Activated CD4-positive, alpha-beta T cell treated with anti-CD3 and anti-CD28 coated beads for 36 hours (primary cell): Measurements from ENCODE around the gene LRRC72. TPM values are rescaled to one million over a fixed set of nuclear protein-coding genes. Genes with fewer than 3 reads are reported as not detected.

Source experiments
- ATAC-seq: fragments of 200-7000 bp; cut with Tn5 transposase; one replicate; pipeline ENCODE4 v1.10.0; 2021; ENCODE audit warnings: mild to moderate bottlenecking, moderate library complexity
- CTCF ChIA-PET: fragments of 350-600 bp; sonication (Branson Sonifier 250); formaldehyde crosslinking; loops from one replicate; lab custom pipeline; 2021; ENCODE audit warnings: antibody characterized with exemption; lab: Charles Lee
- POLR2A ChIA-PET: fragments of 350-600 bp; sonication (Branson Sonifier 250); formaldehyde crosslinking; loops from one replicate; lab custom pipeline; 2021; ENCODE audit warnings: antibody characterized with exemption, inconsistent platforms; lab: Charles Lee
- DNase-seq: peaks from one replicate; pipeline ENCODE4 v3.0.0-alpha.2; 2020
- H3K27ac Mint-ChIP-seq: one replicate; pipeline ENCODE4 v1.8.0; 2021; ENCODE audit warnings: mixed read lengths
- H3K27me3 Mint-ChIP-seq: one replicate; pipeline ENCODE4 v1.8.0; 2021; ENCODE audit warnings: mixed read lengths
- H3K36me3 Mint-ChIP-seq: one replicate; pipeline ENCODE4 v1.8.0; 2021; ENCODE audit warnings: low read depth, mixed read lengths
- H3K4me1 Mint-ChIP-seq: one replicate; pipeline ENCODE4 v1.8.0; 2021; ENCODE audit warnings: mixed read lengths
- H3K4me3 Mint-ChIP-seq: one replicate; pipeline ENCODE4 v1.8.0; 2021; ENCODE audit warnings: mild to moderate bottlenecking, moderate library complexity, mixed read lengths
- H3K9me3 Mint-ChIP-seq: one replicate; pipeline ENCODE4 v1.8.0; 2021; ENCODE audit warnings: low read depth, mixed read lengths
- intact Hi-C, 2 experiments: fragments of 100-400 bp; cut with DNase I in 1 of 2; cut with micrococcal nuclease in 1 of 2; formaldehyde crosslinking; loops; one replicate each; pipeline versions ENCODE4 v1.14.2 to v1.15.1; 2022 to 2024; cut with DNase I, micrococcal nuclease
- total RNA-seq, 2 experiments: library from RNA; stranded (reverse); gene quantifications; one replicate each; pipeline ENCODE4 v1.2.3, GENCODE V29; 2021

Gene LRRC72
- total RNA-seq, 2 experiments from 2014 or later, result not detected

GRCh38 chr7:16630654-16631053 is 104.0 kb downstream of the LRRC72 start:
- POLR2A ChIA-PET, result no interaction called here
- no peak for ATAC-seq
- Mint-ChIP-seq H3K9me3 (no peaks in the 10 kb centered on the region), H3K4me1 (no peaks in the 10 kb centered on the region), H3K27me3 (no peaks in the 10 kb centered on the region), H3K4me3 (no peak overlapping the region), H3K36me3 (peaks cover 12% of the 10 kb centered on the region), H3K27ac (no peak overlapping the region)
- CTCF ChIA-PET, result no interaction called here
- DNase-seq, result no peak
- intact Hi-C loops, result no loop called here

Other genes starting within 250 kb of the LRRC72 start
- gene CRPPA, start 105.3 kb upstream of the LRRC72 start, total RNA-seq, result 1 to 10 TPM; 1.0 to 1.4 TPM
- not detected for gene SOSTDC1, start 61.1 kb upstream of the LRRC72 start, total RNA-seq
- 10 to 100 TPM in 1 of 2 experiments, 1 to 10 TPM in 1; 9.0 to 10.1 TPM for gene ANKMY2, start 118.9 kb downstream of the LRRC72 start, total RNA-seq
- 100 to 1,000 TPM; 106 to 113 TPM for gene BZW2, start 119.4 kb downstream of the LRRC72 start, total RNA-seq
- gene TSPAN13, start 226.9 kb downstream of the LRRC72 start, total RNA-seq, result under 1 TPM; 0.47 to 0.64 TPM